Measurements from ENCODE around the gene PAX8.

- TF ChIP-seq POLR2A (IDR thresholded peaks at IDR 0.05) (no peak), CTCF (IDR thresholded peaks at IDR 0.05) (no peak)
Measured at GRCh38 chr2:113175736-113176695, 102.7 kb downstream of the PAX8 start.

Measured in lower leg skin (tissue), 3 donors.